HUES6 (cell line): Measurements from ENCODE around the gene KRT10.

Experiments
- H3K27ac ChIP-seq: 2 replicates; pipeline ENCODE4 v1.7.0; 2013; ENCODE audit warnings: low read depth, mild to moderate bottlenecking, low read length, inconsistent platforms
- H3K27me3 ChIP-seq: 2 replicates; pipeline ENCODE4 v1.6.1; 2013; ENCODE audit warnings: low read length; ENCODE audit not compliant: control insufficient read depth, insufficient read depth
- H3K36me3 ChIP-seq: 2 replicates; pipeline ENCODE4 v1.6.1; 2013; ENCODE audit warnings: low read length; ENCODE audit not compliant: control insufficient read depth, insufficient read depth
- H3K4me1 ChIP-seq: 2 replicates; pipeline ENCODE4 v1.6.1; 2013; ENCODE audit warnings: low read length; ENCODE audit not compliant: control insufficient read depth, insufficient read depth
- H3K4me3 ChIP-seq: 2 replicates; pipeline ENCODE4 v1.5.1; 2013; ENCODE audit warnings: low read depth, low read length
- H3K9ac ChIP-seq: one replicate; pipeline ENCODE4 v1.6.1; 2013; ENCODE audit warnings: mild to moderate bottlenecking, low read length
- H3K9me3 ChIP-seq: 2 replicates; pipeline ENCODE4 v1.6.1; 2013; ENCODE audit warnings: low read depth, low read length; ENCODE audit not compliant: control insufficient read depth, insufficient read depth

KRT10 gene

DNA sequence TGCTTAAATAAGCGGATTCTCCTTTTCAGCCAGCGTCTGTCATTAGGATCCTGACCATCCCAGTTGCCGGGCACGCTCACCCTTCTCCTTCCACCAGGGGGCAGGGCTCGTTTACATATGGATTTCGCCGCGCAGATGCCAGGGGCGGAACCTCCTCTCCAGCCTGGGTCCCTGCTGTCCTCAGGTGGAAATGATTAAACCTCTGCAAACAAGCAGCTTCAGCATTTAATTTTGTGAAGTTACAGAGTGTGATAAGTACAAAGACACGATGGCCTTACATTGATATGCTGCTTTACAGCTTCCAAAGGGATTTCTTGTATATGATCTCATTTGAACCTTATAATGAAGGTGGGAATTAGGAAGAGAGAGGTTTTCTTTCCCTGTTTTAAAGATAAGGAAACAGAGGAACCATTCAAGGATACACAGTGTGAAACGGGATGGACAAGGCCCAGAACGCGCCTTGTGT is 18.8 kb downstream of the KRT10 start:
- H3K27me3 ChIP-seq: peaks cover 73% of the 10 kb centered on the region
- no peak overlapping the region for H3K27ac ChIP-seq
- H3K36me3 ChIP-seq: no peaks in the 10 kb centered on the region

DNA sequence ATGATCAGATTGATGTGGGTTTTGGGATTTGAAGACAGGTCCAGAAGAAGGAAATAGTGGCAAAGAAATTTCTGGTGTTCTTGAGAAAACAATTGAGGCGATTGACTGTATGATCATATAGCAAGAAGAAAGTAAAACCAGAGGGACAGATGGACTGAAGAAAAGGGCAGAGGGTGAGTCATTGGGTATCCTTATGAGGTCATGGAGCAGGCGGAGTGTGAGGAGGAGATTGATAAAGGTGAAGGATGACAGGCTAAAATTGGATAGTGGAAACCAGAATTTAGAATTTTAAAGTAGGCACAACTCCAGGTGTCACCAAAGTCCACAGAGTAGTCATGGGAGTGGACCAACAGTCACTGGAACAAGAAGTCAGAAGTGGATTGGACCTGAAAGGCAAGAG is 21.3 kb downstream of the KRT10 start:
- H3K9ac ChIP-seq: no peak overlapping the region
- H3K36me3 ChIP-seq: no peaks in the 10 kb centered on the region
- H3K4me1 ChIP-seq: no peaks in the 10 kb centered on the region
- no peak overlapping the region for H3K4me3 ChIP-seq
- H3K27me3 ChIP-seq: peaks cover 49% of the 10 kb centered on the region
- H3K9me3 ChIP-seq: no peaks in the 10 kb centered on the region
- no peak overlapping the region for H3K27ac ChIP-seq

More for the DNA sequence above, 18.8 kb downstream of the KRT10 start:
- H3K9ac ChIP-seq: no peak overlapping the region
- H3K9me3 ChIP-seq: no peaks in the 10 kb centered on the region
- no peak overlapping the region for H3K4me3 ChIP-seq
- H3K4me1 ChIP-seq: no peaks in the 10 kb centered on the region

DNA sequence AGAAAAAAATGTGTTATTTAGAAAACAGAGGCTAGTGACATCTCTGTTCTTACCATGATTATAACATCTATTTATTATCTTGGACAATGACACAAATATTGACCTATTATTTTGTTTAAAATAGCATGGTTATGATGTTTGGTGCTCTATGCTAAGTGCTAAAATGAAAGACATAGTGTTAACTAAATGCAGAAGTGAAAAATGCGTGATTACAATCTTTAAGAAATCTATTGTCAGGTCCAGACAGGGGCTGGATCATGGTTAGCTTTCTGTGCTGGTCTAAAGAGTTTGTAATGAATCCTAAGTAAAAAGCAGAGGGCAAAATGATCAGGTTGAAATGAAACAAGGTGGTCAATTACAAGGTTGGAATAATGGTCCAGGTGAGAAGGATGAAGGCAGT is 22.0 kb downstream of the KRT10 start:
- no peak overlapping the region for H3K9ac ChIP-seq
- H3K4me3 ChIP-seq: no peak overlapping the region
- H3K4me1 ChIP-seq: no peaks in the 10 kb centered on the region
- no peaks in the 10 kb centered on the region for H3K36me3 ChIP-seq
- H3K27ac ChIP-seq: no peak overlapping the region
- no peaks in the 10 kb centered on the region for H3K9me3 ChIP-seq
- H3K27me3 ChIP-seq: peaks cover 41% of the 10 kb centered on the region

DNA sequence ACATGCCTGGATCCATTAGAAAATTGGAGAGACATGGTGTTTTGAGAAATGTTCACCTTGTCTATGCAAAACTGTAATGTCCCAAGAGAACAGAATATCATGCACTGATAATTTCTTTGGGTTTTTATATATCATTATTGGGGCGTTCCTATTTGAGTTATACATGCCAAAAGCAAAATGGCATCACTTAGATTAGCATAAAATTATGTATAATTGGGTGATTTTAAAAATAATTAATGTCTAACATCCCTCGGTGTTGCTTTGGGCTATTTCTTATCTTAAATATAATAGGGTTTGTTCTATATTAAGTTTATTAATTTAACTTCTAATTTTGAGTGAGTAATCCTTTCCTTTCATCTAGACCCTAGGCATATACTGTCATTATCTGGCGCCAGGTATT is 22.6 kb downstream of the KRT10 start, which contains the start of gene KRT28:
KRT28 (minus strand) TSS at position 101 of the 400 bp plus-strand sequence; CDS start at position 35, 66 bp downstream.
- H3K27ac ChIP-seq: no peak within 1 kb of the TSS
- no peaks in the 10 kb centered on the region for H3K9me3 ChIP-seq
- H3K4me1 ChIP-seq: no peaks in the 10 kb centered on the region
- no peak within 1 kb of the TSS for H3K9ac ChIP-seq
- H3K36me3 ChIP-seq: no peaks in the 10 kb centered on the region
- H3K27me3 ChIP-seq: peaks cover 36% of the 10 kb centered on the region
- H3K4me3 ChIP-seq: no peak within 1 kb of the TSS

DNA sequence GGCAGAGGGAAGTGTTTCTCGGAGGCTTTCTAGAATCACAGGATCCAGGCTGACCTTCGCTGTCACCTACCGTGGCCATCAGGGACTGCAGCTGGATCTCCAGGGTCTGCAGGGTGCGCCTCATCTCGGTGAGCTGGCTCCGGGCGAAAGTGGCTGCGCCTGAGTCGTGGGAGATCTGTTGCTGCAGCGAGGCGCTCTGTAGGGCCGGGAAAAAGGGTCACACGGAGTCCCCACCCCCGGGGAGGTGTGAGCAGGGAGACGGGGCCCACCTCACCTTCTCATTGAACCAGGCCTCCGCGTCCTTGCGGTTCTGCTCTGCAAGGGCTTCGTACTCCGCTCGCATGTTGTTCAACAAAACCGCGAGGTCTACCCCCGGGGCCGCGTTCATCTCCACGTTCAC is 25.6 kb downstream of the KRT10 start:
- Histone ChIP-seq H3K27me3 (peaks cover 25% of the 10 kb centered on the region), H3K36me3 (no peaks in the 10 kb centered on the region), H3K4me3 (no peak overlapping the region), H3K27ac (no peak overlapping the region), H3K9me3 (no peaks in the 10 kb centered on the region), H3K4me1 (no peaks in the 10 kb centered on the region), H3K9ac (no peak overlapping the region)

DNA sequence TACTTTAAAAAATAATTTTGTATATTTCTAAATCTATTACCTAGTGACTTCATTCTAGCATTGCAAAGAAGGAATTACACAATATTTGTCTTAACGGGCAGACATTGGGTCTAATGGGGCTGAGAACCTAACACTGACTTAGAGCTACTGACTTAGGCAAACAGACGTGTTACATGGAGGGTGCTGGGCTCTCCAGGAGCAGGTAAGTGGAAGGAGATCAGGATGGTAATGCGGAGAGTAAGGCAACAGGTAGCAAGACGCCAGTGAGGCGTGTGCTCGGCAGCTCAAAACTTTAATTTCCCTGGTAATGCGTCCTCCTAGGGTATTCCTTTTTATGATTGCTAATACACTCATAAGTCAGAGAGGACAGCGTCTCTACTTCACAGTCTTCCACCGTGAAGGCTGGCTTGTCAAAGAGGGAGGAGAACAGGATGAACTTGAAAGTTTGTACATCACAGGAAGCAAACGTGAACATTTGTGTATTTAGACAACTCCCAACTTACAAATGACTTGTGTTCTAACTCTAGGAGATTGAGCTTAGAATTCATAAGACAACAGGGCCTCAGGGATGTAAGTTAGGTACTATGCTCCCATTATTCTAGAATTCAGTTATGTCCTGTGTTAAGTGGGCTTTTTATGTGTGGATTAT is 27.3 kb downstream of the KRT10 start:
- Histone ChIP-seq H3K36me3 (no peaks in the 10 kb centered on the region), H3K4me3 (no peak overlapping the region), H3K4me1 (no peaks in the 10 kb centered on the region), H3K27me3 (peaks cover 8% of the 10 kb centered on the region), H3K9me3 (no peaks in the 10 kb centered on the region), H3K9ac (no peak overlapping the region), H3K27ac (no peak overlapping the region)

DNA sequence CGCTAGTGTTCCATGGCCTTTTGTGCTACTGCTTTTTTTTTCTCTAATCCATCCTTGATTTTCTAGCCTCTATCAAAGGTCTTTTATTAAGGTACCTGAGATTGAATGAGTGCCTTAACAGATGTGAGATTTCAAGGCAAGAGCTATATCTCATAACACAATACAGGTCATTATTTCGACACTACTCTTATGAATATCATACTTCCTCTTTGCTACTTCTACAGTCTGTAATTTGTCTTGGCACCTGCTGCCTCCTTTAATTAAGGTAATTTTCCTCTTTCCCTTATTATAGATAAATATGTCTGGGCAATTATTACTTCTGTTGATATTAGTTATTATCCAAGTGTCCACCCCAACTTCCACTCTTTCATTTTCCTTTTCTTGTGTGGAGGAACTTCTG is 27.9 kb downstream of the KRT10 start:
- no peak overlapping the region for H3K4me3 ChIP-seq
- H3K36me3 ChIP-seq: no peaks in the 10 kb centered on the region
- no peak overlapping the region for H3K9ac ChIP-seq
- no peak overlapping the region for H3K27ac ChIP-seq
- H3K27me3 ChIP-seq: peaks cover 3% of the 10 kb centered on the region
- H3K9me3 ChIP-seq: no peaks in the 10 kb centered on the region
- no peaks in the 10 kb centered on the region for H3K4me1 ChIP-seq

DNA sequence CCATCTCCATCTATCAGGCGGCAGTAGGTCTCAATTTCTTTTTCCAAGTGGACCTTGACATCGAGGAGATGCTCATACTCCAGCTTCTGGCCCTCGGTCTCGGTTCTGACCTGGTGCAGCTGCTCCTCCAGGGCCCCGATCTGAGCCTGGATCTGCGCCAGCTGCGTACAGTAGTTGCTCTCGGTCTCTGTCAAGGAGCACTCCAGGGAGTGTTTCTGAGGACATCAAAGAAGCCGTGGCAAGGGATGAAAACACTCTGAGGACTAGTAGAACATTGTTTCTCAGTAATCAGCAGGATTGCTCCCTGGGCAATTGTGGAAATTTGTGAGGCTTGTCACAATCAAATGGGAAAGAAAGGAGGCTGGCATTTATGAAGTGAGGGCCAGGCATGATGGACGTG is 28.6 kb downstream of the KRT10 start:
- Histone ChIP-seq H3K36me3 (no peaks in the 10 kb centered on the region), H3K27me3 (no peaks in the 10 kb centered on the region; the same call in 1 of the 2 replicates), H3K9ac (no peak overlapping the region), H3K9me3 (no peaks in the 10 kb centered on the region), H3K27ac (no peak overlapping the region), H3K4me1 (no peaks in the 10 kb centered on the region), H3K4me3 (no peak overlapping the region)

DNA sequence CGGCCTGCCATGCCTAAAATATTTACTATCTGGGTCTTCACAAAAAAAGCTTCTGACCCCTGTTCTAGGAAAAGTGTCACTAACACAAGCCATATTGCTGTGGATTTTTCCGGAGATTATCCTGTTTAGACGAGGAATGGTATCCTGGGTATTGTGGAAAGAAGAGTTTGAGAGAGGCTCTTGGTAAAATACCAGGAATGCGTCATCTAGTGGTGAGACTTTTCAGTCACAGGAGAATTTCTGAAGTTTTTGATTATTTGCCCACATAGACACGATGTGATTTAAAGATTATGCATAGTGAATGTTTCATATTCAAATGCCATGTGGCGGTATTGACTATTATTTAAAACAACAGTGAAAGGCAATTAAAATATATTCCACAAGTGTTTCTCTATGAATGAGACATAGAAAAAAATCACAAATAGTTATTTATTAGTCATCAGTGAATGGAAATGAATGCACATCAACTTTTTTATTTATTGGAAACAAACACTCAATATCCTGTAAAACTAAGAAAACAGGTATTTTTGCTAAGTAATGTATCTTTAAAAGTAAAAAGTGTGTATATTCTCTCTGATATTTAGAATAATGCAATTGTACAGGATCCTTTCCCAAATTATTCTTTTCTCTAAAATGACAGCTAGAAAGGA is 30.5 kb downstream of the KRT10 start:
- no peaks in the 10 kb centered on the region; the same call in 1 of the 2 replicates for H3K27me3 ChIP-seq
- H3K4me1 ChIP-seq: no peaks in the 10 kb centered on the region
- no peaks in the 10 kb centered on the region for H3K36me3 ChIP-seq
- no peaks in the 10 kb centered on the region for H3K9me3 ChIP-seq
- H3K9ac ChIP-seq: no peak overlapping the region
- H3K27ac ChIP-seq: no peak overlapping the region
- no peak overlapping the region for H3K4me3 ChIP-seq

DNA sequence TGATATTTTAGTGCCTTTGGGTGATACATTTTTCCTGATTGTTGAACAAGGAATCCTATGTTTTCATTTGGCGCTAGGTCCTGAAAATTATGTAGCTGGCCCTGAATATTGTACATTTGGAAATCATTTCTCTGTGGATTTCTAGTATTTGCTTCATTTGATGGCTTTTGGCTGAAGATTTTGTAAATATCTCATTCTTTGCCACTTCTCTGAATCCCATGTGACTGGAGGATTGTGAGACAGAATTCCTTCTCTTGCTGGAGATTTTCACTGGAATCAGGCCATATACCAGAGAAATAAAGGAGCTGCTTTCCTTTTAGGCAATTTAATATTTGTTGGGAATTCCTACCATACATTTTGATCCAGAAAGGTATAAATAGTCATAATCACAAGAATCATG is 31.3 kb downstream of the KRT10 start:
- no peaks in the 10 kb centered on the region for H3K36me3 ChIP-seq
- no peak overlapping the region for H3K27ac ChIP-seq
- no peak overlapping the region for H3K9ac ChIP-seq
- H3K4me3 ChIP-seq: no peak overlapping the region
- no peaks in the 10 kb centered on the region; the same call in 1 of the 2 replicates for H3K27me3 ChIP-seq
- no peaks in the 10 kb centered on the region for H3K4me1 ChIP-seq
- H3K9me3 ChIP-seq: no peaks in the 10 kb centered on the region

DNA sequence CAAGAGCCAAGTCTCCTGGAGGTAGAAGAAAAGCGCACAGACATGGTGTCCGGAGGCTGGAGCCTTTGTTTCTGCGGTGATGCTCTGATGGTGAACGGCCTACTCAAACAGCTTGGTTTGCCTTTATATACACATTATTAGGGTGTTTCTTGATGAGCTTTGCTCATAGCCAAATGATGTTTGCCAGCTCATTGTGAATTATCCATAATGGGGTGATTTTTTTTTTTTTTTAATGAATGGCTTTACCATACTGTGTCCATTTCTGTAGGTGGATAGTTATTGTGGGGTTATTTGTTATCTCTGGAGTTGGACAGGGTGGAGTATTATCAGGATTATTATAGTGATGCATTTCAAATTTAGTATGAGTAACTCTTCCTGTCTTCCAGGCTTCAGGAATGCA is 40.0 kb downstream of the KRT10 start, which contains the start of gene KRT27:
KRT27 (minus strand) TSS at position 101 of the 400 bp plus-strand sequence; CDS start at position 44, 57 bp downstream.
- H3K9me3 ChIP-seq: no peaks in the 10 kb centered on the region
- H3K4me3 ChIP-seq: no peak within 1 kb of the TSS
- H3K27me3 ChIP-seq: peaks cover 29% of the 10 kb centered on the region
- no peak within 1 kb of the TSS for H3K9ac ChIP-seq
- no peaks in the 10 kb centered on the region for H3K4me1 ChIP-seq
- H3K27ac ChIP-seq: no peak within 1 kb of the TSS
- no peaks in the 10 kb centered on the region for H3K36me3 ChIP-seq
